ENCODE results near the gene GNRH2.
"Not testable (repeated sequence)": the region's sequence is repeated elsewhere in the genome, so short reads cannot be mapped to it uniquely, and the experiment has no call there.

GNRH2 gene

GRCh38 chr20:3075315-3075714 is 31.9 kb downstream of the GNRH2 start:
- DNase-seq: not testable (repeated sequence)

- DNase-seq: no peak
Observed at GRCh38 chr20:3077618-3078134, 34.3 kb downstream of the GNRH2 start.

DNA sequence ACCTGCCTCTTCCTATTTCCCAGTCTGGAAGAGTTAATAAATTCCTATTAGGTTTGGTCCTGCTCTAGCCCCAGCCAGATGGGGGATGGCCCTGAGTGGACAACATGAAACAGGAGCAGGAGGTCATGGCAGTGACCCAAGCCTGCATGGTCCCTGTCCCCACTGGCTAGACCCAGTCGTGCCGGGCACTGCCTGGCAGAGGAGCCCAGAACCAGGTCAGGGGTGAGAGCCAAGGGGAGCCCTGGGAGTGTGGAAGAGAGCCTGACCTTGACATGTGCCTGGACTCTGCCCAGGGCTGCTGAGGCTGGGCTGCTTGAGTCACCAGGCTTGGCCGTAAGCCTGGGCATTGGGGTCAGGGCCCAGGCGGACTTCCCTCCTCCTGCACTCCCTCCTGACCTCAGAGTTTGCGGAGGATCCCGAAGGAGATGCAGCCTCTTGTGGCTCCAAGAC is 37.5 kb downstream of the GNRH2 start:
- DNase-seq: no peak

GRCh38 chr20:3081641-3082040 is 38.2 kb downstream of the GNRH2 start:
- no peak for DNase-seq

- no peak for DNase-seq
Observed at GRCh38 chr20:3082306-3082951, 39.0 kb downstream of the GNRH2 start.

GRCh38 chr20:3082955-3083952 is 39.8 kb downstream of the GNRH2 start:
- no peak for DNase-seq

DNA sequence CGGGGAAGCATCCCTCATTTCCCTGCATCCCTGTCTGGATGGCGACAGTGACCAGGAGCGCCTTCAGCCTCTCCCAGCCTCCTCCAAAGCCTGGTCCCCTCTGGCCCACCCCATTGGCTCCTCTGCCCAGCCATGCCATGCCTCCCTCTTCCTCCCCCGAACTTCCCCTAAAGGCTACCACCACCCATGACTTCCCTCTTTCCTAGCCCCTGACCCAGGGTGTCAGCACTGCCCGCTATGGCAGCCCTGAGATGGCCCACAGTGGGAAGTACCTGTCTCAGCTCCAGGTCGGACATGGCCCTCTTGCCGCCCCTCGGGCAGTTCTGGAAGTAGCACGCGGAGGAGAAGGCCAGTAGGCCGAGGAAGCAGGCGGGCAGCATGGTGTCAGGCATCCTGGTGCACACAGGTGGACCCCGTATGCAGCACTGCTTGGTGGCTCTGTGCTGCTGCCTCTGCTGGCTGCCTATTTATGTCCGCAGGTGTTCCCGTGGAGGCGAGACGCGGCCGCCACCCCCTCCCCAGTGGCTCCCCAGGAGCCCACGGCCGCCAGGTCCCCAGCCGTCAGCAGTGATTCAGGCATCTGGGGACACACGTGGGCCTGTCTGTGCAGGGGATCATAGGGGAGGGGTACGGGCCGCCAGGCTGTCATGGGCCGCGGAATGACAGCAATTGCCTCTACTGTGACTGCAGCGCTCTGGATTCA is 41.0 kb downstream of the GNRH2 start, which contains the start of gene AVP:
Gene AVP (minus strand): TSS at position 442 of the 703 bp plus-strand sequence. CDS start 50 bp downstream, at position 392.
- no peak for DNase-seq

- DNase-seq: no peak
Observed at GRCh38 chr20:3084986-3085360, 41.6 kb downstream of the GNRH2 start.

GRCh38 chr20:3085571-3086072 is 42.2 kb downstream of the GNRH2 start:
- no peak for DNase-seq

GRCh38 chr20:3088031-3088430 is 44.6 kb downstream of the GNRH2 start:
- DNase-seq: no peak

- DNase-seq: no peak
Observed at GRCh38 chr20:3090565-3090964, 47.1 kb downstream of the GNRH2 start.

DNA sequence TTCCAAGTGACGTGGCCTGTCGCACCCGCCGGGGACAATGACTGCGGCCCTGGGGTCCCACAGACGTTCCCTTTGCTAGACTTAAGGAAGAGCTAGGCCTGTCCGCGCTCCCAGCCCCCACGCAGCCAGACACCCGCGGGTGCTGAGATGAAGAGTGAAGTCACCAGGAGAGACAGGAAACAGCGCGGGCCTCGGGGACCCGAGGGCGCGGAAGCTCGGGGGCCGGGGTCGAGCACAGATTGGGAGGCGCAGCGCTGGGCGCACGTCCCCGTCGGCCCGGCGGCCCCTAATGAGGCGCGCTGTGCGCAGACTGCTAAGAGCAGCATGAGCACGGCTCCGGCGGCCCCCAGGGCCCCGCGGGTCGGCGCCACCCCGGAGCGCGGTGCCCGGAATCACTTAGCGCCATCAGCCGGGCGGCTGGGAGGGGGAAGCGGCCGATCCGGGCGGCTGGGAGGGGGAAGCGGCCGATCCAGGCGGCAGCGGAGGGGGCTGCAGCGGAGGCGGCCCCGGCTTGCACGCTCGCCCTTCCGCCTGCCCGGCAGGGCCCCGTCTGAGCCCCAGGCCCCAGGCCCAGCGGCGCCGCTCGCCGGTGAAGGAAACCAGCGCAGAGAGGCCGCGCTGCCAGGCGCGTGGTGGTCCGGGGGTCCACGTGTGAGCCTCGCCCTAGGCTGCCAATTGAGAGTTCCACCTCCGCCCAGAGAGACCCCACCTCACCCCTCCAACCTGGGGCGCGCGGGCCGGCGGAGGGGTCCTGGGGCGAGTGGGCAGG is 49.4 kb downstream of the GNRH2 start:
- DNase-seq: no peak

DNA sequence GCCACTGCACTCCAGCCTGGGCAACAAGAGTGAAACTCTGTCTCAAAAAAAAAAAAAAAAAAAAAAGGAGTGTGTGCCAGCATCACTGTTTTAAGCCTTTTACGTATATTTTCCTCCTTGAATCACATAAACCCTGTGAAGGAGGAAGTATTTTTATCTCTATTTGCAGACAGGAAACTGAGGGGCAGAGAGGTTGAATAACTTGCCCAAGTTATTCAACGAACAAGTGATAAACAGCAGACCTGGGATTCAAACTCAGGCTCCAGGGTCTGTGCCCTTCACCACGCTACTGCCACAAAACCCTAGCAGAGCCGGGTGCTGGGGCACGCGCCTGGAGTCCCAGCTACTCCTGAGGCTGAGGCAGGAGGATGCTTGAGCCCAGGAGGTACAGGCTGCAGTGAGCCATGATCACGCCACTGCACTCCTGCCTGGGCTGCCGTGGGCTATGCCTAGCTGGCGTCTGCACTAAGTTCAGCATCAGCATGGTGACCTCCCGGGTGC is 50.5 kb downstream of the GNRH2 start:
- no peak for DNase-seq

- no peak for DNase-seq
Observed at GRCh38 chr20:3094848-3095629, 51.6 kb downstream of the GNRH2 start.

All from NCI-H2081 treated with DMSO at 0.1 percent for 48 hours (cell line).